SH-SY5Y (cell line): ENCODE measurements around the gene STPG4.

Experiments
- GATA2 ChIP-seq: IDR thresholded peaks from 2 replicates; pipeline ENCODE4 v1.6.1; 2011; ENCODE audit warnings: mild to moderate bottlenecking, low read depth, low read length
- GATA3 ChIP-seq: IDR thresholded peaks from 2 replicates; pipeline ENCODE4 v1.6.1; 2011; ENCODE audit warnings: low read depth, mild to moderate bottlenecking, low read length, moderate library complexity

Gene STPG4

GRCh38 chr2:47161475-47161874, 6.4 kb upstream of the STPG4 start:
- TF ChIP-seq GATA2: no peak
- no peak for TF ChIP-seq GATA3

GRCh38 chr2:47160660-47161059, 5.6 kb upstream of the STPG4 start:
- TF ChIP-seq GATA2: no peak
- no peak for TF ChIP-seq GATA3

- TF ChIP-seq GATA2: no peak
- no peak for TF ChIP-seq GATA3
These were observed 5.1 kb upstream of the STPG4 start for GRCh38 chr2:47160211-47160610.

- TF ChIP-seq GATA3 (no peak), GATA2 (no peak)
These were observed 4.5 kb upstream of the STPG4 start for GRCh38 chr2:47159627-47160026.

GRCh38 chr2:47158576-47158975, 3.5 kb upstream of the STPG4 start:
- TF ChIP-seq GATA2 (no peak), GATA3 (no peak)

- TF ChIP-seq GATA3 (no peak), GATA2 (no peak)
These were observed 2.3 kb downstream of the STPG4 start for GRCh38 chr2:47152803-47153202.

- TF ChIP-seq GATA2 (no peak), GATA3 (no peak)
These were observed 4.9 kb downstream of the STPG4 start for GRCh38 chr2:47150175-47150574.

GRCh38 chr2:47147021-47147420, 8.1 kb downstream of the STPG4 start:
- TF ChIP-seq GATA3 (no peak), GATA2 (no peak)

DNA sequence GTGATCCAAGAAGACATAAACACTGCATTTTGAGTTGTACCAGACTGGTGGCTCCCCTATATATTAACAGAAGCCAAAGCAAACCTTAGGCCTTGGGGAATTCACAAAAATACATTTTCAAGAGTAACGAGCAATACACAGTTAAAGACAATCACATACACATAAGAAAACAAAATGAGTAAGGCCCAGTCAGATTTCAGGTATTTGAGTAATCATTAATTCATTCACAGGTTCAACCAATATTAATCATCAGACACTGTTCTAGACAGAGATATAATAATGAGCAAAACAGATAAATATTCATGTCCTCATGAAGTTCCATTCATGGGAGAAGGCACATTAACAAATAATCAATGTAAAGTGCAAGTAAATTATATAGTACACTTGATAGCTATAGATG, 9.6 kb downstream of the STPG4 start:
- no peak for TF ChIP-seq GATA3
- no peak for TF ChIP-seq GATA2

DNA sequence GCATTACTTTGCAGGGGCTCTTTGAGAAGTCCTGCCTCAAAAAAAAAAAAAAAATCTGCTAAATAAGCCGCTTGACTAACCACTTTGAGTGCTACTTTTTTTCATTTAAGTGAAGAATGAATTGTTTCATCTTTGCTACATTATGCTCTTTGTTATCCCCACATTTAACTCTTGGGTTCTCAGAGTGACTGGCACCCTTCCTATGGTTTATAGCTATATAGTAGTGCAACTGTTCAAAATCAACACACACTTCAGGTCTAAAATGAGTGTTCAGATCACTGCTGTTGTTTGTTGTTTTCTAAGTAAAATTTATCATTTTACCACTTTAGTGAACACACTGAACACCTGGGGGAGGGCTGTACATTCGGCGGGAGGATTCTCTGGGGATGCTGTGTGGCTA, 13.6 kb downstream of the STPG4 start:
- TF ChIP-seq GATA3 (no peak), GATA2 (no peak)

- TF ChIP-seq GATA2 (no peak), GATA3 (no peak)
These were observed 20.6 kb downstream of the STPG4 start for GRCh38 chr2:47134386-47135090.

GRCh38 chr2:47133046-47133445, 22.1 kb downstream of the STPG4 start:
- TF ChIP-seq GATA2 (no peak), GATA3 (no peak)

- TF ChIP-seq GATA2 (no peak), GATA3 (no peak)
These were observed 25.9 kb downstream of the STPG4 start for GRCh38 chr2:47129191-47129706.

DNA sequence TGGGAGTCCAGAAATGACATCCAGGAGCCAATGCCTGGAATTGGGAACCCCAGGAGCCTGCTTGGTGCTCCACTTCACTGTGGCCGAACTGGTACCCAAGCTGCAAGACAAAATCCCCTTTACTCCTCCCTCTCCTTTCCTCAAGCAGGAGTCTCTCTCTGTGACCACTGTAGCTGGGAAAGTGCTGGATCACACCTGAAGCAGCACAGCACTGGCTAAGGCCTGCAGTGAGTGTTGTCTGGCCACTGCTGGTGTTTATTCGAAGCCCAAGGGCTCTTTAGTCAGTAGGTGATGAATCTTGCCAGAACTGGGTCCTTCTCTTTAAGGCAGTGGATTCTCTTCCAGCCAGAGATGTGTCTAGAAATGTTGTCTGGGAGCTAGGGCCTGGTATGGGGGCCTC, 26.4 kb downstream of the STPG4 start:
- TF ChIP-seq GATA2 (no peak), GATA3 (no peak)

- no peak for TF ChIP-seq GATA2
- no peak for TF ChIP-seq GATA3
These were observed 27.1 kb downstream of the STPG4 start for GRCh38 chr2:47127862-47128543.

DNA sequence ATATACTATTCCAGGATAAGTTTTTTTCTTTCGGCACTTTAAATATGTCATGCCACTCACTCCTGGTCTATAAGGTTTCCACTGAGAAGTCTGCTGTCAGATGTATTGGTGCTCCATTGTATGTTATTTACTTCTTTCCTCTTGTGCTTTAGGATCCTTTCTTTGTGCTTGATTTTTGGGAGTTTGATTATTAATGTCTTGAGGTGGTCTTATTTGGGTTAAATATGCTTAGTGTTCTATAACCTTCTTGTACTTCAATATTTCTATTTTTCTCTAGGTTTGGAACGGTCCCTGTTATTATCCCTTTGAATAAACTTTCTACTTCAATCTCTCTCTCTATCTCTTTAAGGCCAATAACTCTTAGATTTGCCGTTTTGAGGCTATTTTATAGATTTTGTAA, 28.3 kb downstream of the STPG4 start:
- TF ChIP-seq GATA3: no peak
- TF ChIP-seq GATA2: no peak
